GM20431 (cell line): ENCODE measurements around the gene UBE2E3.
"Not testable (repeated sequence)": the region's sequence is repeated elsewhere in the genome, so short reads cannot be mapped to it uniquely, and the experiment has no call there.

Experiments used
- in situ Hi-C: fragments of 300-500 bp; cut with MseI, MboI; formaldehyde crosslinking; loops from one replicate; pipeline ENCODE4 v1.15.0; 2020; ENCODE audit warnings: low sequenced_read_pairs; ENCODE audit not compliant: unreplicated experiment

UBE2E3 gene

DNA sequence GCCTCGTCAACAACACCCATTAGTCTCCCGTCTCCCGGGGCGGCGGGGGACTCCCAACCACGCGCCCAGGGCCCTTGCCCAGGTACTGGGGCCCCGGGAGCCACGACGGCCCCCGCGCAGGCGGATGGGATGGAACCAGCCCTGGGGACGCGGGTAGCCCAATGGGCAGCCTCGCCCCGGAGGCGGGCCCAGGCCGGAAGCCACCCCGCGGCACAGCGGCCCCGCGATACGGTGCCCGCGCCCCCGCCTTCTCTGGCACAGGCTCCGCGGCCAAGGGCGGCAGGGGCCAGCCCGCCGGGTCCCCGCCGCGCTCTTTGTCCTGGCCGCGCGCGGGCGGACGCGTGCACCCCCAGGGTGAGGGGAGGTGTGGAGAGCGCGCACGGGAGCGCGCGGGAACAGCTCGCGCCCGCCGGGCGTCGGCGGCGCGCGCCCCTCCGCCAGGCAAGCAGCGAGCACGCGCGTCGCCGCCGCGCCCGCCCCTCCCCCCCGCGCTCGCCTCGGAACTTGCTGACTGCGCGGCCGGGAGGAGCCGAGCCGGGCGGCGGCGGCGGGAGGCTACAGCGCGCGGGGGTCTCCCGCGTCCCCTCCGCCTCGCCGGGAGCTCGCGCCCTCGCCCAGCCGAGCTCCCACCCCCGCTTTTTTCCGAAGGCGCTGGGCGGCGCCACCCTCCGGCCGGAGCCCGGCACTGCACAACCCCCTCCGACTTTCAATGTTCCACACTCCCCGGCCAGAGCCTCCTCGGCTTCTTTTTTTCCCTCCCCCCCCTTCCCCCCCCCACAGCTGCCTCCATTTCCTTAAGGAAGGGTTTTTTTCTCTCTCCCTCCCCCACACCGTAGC, at the start of gene UBE2E3:
Gene UBE2E3, plus strand, starts transcription at position 500 of the 837 bp plus-strand sequence. CDS start 1,438 bp downstream, outside the sequence.
- in situ Hi-C loops: no loop called here

DNA sequence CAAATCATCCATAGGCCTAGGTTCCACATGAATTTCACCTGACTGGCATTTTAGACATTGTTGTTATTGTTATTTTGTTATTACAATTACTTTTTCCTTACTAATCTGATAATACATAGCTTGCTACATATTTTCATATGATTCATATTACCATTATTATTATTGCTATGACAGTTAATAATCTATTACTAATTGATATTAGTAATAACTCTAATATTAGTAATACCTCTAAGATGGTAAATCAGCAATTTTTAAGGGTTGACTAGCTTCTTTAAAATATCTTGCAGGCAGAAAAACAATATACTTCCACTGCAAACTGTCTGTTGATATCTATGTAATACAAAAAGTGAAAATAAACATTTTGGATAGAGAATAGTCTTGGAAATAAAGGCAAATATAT, 48.6 kb upstream of the UBE2E3 start:
- in situ Hi-C loops: no loop called here

DNA sequence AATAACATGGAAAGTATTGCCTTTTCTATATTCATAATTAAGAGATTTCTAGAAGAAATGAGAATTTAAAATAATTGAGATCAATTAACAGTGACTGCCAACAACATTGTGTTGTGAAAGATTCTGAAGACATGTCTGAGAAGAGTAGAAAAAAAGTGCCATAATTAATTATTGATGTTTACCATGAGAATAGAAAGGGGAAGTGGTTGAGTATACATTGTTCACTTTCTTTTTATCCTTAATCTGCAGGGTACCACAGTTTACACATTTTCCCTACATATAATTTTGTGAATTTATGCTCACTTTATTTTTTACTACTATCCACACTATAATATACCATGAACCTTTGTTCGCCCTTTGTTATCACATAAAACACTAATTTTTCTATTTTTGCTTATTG, 47.1 kb upstream of the UBE2E3 start:
- in situ Hi-C loops: no loop called here

DNA sequence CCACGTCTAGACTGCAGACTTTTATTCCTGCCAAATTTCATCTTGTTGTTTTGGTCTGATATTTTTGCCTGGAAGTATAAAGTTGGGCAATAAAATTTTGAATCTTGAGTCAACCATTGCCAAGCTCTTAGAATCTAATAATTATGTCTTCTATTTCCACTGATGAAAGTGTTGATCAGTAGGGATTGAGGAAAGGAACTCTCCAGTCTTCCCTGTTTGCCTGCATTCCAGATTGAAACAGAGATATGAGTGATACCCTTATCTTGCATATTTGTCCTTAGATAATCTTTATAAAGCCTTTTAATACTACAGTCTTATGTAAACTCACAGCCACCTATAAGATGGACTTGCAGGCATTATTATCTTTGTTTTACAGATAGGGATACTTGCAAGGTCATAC, 45.5 kb upstream of the UBE2E3 start:
- in situ Hi-C loops: no loop called here

DNA sequence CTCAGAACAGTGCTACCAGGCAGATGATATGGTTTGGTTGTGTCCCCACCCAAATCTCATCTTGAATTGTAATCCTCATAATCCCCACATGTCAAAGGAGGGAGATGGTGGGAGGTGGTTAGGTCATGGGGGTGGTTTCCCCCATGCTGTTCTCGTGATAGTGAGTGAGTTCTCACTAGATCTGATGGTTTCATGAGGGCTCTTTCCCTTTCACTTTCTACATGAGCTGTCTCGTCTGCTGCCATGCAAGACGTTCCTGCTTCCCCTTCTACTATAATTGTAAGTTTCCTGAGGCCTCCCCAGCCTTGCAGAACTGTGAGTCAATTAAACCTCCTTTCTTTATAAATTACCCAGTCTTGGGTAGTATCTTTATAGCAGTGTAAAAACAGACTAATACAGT, 42.9 kb upstream of the UBE2E3 start:
- in situ Hi-C loops: not testable (repeated sequence)

DNA sequence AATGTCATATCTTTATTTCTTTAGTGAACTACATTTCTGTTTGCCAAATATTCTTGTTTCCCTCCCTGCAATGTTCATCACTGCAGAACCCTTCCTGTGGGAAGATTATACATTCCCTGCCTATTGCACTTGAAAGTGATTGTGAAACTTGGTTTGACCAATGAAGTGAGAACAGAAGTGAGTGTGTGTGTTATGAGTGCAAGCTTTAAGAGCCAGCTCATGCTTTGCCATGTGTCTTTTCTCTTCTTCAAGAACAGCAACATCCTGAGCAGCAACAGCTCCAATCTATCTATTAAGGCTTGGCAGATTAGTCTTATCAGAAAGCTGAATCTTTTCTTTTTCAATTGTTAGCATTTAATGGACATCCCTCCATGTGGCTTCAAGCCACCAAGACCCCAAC, 42.0 kb upstream of the UBE2E3 start:
- in situ Hi-C loops: no loop called here

DNA sequence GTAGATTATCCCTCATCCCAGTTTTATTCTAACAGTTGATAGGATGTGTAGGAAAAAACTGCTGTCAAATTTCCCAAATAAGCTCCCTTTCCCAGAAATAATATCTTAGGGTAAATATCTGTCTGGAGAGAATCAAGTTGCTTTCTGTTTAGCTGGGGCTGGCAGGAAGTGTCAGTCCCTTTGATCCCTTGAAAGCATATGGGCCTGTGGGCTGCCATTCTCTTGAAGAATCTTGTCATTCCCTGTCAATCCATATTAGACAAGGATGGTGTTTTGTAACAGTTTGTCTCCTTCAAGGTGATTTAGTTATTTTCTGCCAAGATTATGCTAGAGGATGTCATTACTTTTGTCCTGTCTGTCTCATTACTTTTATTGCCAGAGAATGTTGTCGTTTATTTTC, 37.1 kb upstream of the UBE2E3 start:
- in situ Hi-C loops: no loop called here

DNA sequence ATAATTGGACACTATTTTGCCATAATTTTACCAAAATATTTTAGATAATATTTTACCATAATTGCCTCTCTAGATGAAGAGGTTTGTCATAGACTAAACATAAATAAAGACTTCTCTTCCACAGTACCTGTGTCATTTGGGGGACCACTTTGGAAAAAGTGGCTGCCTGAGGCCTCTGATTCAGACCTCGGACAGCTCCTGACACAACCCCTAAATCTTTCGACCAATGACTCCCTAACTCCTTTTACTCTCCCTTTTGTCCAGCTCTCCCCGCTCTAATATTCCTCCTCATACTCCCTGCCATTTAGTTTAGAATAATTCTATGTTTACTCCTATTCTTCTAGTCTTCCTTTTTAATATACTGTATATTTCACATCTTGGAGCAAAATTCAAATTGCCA, 36.0 kb upstream of the UBE2E3 start:
- in situ Hi-C loops: no loop called here

DNA sequence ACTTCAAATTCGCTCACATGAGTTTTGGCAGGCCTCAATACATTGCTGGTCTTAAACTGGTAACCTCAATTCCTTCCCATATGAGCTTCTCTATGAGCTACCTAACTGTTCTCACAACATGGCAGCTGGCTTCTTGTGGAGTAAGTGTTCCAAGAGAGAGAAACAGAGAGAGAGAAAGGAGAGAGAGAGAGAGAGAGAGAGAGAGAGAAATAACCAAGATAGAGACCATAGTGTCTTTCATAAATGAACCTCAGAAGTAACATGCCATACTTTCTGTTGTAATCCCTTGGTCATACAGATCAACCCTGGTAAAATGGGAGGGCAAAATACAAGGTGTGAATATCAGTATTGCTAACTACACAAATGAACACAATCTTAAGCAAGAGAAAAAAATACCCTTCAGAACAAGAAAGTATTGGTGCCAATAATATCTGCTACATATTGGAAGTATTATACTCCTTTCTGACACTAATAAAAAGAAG, 33.2 kb upstream of the UBE2E3 start:
- in situ Hi-C loops: no loop called here

DNA sequence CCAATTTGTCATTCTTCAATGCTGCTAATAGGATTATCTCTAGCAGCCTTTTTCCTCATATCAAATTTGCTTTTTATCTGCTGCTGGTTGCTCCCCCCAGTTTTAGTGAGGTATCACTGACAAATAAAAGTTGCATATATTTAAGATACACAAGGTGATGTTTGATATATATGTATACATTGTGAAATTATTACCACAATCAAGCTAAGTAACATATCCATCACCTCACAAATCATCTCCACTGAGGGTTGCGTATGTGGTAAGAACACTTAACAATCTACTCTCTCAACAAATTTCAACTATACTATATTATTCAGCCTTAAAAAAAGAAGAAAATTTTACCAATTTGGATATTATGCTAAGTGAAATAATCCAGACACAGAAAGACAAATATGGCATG, 30.5 kb upstream of the UBE2E3 start:
- in situ Hi-C loops: no loop called here

DNA sequence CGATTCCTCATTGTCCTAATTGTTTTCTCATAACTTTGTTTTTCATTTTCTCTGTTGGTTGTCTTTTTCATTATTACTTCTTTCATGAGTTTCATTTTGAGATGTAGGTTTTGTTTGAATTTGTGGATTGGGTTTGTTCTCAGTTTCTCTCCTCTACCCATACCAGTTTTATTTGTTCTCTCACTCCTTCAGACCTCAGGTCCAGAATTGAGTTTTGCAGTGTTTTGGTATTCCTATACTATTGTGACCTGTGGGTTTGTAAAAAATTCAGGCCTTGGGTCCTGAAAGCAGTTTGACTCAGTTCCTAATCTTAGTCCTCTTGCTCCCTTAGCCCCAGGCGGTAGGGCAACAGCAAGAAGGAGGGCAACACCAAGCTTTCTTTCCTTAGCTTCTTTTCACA, 28.3 kb upstream of the UBE2E3 start:
- in situ Hi-C loops: no loop called here

DNA sequence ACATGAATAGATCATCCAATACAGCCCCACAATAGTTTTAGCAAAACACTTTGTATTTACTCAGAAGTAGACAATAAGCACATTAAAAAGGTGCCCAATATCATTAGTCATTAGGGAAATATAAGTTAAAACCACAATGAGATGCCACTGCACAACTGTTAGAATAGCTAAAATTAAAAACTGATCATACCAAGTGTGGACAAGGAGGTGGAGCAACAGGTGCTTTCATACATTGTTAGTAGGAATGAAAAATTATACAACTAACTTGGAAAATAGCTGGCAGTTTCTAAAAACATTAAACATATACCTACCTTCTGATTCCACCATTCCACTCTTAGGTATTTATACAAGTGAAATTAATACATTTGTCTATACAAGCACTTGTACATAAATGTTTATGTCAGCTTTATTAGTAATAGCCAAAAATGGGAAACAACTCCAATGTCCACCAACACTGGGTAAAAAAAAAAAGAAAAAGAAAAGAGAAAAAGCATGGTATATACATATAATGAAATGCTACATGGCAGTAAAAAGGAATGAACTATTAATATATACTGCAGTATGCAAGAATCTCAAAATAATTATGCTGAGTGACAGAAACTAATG, 27.6 kb upstream of the UBE2E3 start:
- in situ Hi-C loops: no loop called here

DNA sequence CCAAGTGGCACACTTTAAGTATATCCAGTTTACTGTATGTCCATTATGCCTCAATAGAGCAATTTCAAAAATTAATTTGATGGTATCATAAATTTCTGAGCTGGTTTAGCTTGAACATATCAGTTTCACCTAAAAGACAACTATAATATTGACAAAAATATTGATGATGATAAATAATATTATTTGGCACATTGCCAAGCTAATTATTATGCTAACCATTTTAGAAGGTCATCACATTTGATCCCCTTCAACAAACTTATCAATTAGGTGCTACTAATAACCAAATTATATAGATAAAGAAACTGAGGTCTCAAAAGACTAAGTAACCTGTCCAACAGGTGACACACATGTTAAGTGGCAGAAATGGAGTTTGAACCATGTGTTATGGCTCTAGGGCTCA, 26.9 kb upstream of the UBE2E3 start:
- in situ Hi-C loops: no loop called here

DNA sequence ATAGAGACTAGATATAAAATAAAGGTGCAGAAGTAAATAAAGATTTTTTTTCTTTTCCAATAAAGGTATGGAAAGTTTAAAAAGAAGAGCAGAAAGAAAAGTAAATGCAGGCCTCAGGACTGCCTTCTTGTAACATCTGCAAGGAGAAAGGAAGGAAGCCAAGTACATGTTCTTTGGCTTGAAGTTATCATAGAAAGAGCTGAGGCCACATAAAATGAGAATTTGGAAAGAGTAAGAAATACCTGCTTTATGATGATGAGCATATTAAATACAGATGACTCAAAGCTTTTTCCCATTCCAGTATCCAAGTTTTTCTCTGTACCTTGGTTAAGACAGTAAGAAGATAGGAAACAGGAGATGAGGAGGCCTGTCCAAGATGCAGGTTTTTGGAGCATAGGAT, 25.3 kb upstream of the UBE2E3 start:
- in situ Hi-C loops: no loop called here

DNA sequence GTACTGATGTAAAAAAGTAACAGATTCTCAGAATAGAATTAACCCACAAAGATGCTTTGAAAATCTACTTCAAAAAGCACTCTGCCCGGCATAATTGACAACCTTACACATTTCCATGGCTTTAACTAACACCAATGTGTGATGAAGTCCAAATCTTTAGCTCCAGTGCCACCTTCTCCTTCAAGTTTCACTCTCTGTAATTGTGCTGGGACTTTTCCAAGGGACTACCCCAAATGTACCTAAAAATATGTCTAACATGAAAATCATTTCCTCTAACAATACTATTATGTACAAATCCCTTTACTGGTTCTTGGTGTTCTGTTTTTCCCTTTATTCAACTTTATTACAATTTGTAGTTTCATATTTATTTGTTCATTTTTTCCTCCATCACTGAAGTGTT, 20.6 kb upstream of the UBE2E3 start:
- in situ Hi-C loops: no loop called here

DNA sequence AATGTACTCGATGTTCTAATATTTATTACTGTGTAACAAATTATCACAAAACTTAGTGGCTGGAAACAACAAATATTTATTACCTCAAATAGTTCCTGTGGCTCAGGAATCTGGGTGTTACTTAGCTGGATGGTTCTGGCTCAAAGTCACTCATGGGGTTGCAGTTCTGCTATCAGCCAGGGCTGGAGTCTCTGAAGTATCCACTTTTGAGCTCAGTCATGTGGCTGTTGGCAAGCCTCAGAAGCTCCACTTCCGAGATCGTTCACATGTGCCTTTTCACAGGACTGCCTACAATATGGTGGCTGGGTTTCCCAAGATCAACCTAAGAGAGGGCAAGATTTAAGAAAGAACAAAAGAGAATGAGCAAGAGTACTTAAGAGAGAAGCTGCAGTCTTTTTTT, 19.4 kb upstream of the UBE2E3 start:
- in situ Hi-C loops: no loop called here

DNA sequence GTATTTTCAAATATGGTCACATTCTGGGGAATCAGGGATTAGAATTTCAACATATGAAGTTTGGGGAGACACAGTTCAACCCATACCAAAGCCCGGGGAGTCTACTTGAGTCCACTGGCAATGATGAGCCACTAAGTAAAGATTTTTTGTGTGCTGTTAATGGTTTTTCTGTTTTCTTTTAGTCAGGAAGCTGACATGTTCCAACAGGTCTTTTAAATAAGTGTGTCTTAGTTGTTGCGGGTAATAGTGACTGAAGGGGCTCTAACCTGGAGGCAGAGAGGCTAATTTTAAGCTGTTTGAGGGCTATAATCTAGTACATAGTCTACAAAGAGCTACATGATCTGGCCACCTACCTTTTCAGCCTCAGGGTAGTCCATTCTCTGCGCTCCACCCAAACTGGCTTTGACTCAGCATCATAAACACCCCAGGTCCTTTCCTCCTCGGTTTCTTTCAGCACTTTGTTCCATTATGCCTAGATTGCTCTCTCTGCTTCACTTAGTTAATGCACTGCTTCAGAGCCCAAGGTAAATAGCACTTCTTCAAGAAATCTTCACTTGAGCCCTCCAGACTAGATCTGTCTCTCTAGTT, 17.6 kb upstream of the UBE2E3 start:
- in situ Hi-C loops: no loop called here

DNA sequence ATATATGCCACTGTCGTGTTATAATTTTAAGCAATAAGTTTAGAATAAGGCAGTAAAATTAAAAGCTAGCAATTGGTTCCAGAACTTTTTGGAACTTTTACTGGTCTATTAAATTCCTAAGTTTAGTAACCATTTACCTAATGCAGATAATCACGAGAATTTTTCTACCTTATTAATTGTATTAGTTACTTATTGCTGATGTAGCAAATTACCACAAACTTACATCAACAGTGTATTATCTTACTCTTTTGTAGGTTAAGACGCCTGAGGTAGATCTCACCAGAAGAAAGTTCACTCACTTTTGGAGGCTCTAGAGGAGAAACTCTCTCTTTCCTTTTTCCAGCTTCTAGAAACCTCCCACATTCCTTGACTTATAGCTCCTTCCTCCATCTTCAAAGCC, 14.0 kb upstream of the UBE2E3 start:
- in situ Hi-C loops: no loop called here

DNA sequence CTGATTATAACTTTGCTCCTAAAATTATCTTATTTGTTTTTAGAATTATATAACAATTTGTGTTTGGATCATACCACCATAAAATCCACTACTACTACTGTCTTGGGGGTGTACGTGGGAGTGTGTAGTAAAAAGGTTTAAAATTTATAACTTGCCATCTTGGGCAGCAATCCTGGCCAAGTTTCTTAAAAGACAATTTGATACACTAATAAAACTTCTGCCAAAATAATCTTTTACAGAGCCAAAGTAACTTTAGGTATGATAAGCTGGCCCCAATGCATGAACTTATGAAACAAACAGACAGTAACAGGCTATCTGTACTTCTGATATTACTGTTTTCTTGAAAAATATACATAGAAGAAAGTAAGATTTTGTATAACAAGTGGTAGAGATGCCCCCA, 11.3 kb upstream of the UBE2E3 start:
- in situ Hi-C loops: no loop called here

DNA sequence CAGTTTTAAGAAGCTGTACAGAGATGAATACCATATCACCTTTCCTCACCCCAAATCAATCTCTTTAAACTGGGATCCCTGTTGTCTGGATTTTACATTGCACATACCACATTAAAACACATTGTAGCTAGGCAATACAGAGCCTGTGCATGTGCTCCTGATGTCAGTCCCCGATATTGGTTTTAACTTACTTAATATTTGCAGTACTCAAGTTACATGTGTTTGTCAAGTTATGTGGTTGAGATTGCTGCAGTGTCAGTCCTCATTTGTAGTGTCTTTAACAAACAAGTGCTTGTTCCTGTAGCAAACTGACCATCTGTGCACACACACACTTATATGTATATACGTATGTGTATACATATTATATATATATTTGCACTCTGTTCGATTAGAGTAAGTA, 10.4 kb upstream of the UBE2E3 start:
- in situ Hi-C loops: no loop called here

DNA sequence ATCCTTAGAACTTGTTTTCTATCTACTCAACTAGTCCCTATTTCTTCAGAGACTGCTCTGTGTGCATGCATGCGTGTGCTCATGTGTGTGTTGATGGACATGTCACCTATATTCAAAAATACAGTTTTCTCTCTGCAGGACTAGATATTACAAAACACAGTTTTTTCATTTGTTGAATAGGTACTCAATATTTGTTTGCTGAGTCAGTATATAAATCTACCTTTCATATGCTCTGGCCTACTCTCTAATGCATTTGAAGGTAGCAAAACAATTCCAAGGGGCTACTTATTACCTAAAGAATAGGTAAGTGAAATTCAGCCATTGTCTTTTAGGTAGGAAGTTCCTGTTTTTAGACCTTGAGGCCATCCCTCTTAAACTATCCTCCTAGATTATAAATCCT, 8.6 kb upstream of the UBE2E3 start:
- in situ Hi-C loops: no loop called here
